Natural killer cell (primary cell): Measurements from ENCODE around the gene PTPRK. TPM values are rescaled to one million over a fixed set of nuclear protein-coding genes. Genes with fewer than 3 reads are reported as not detected.

Source experiments
- ATAC-seq, 3 donors: fragments of 150-1000 bp in 2 of 3; fragments of 200-7000 bp in 1 of 3; cut with Tn5 transposase; 1 replicate in 1 of 3; 2 replicates in 2 of 3; pipeline ENCODE4 v1.10.0; 2021; ENCODE audit warnings: mild to moderate bottlenecking in 2 of 3, moderate library complexity in 2 of 3
- DNase-seq, 2 donors: peaks; one replicate each; pipeline versions ENCODE4 v3.0.0 to v3.0.0-alpha.2; 2013 to 2021; ENCODE audit warnings: mixed read lengths in 1 of 2
- H3K27ac ChIP-seq: one replicate; pipeline ENCODE4 v1.5.1; 2013; ENCODE audit warnings: mild to moderate bottlenecking, low read length
- H3K27me3 ChIP-seq: one replicate; pipeline ENCODE4 v1.6.1; 2013; ENCODE audit warnings: low read length; ENCODE audit not compliant: control insufficient read depth, insufficient read depth
- H3K36me3 ChIP-seq: one replicate; pipeline ENCODE4 v1.6.1; 2013; ENCODE audit warnings: low read length; ENCODE audit not compliant: control insufficient read depth, insufficient read depth
- H3K4me1 ChIP-seq: one replicate; pipeline ENCODE4 v1.6.1; 2013; ENCODE audit warnings: low read length; ENCODE audit not compliant: control insufficient read depth, insufficient read depth
- H3K4me3 ChIP-seq: one replicate; pipeline ENCODE4 v1.5.1; 2013; ENCODE audit warnings: low read length
- H3K9me3 ChIP-seq: one replicate; pipeline ENCODE4 v1.6.1; 2013; ENCODE audit warnings: low read length; ENCODE audit not compliant: control insufficient read depth, insufficient read depth
- H3K27ac Mint-ChIP-seq, 2 donors: one replicate each; pipeline ENCODE4 v1.8.0; 2022; ENCODE audit warnings: mild to moderate bottlenecking in 2 of 2, mixed read lengths in 2 of 2, moderate library complexity in 1 of 2
- H3K27me3 Mint-ChIP-seq, 2 donors: one replicate each; pipeline ENCODE4 v1.8.0; 2022; ENCODE audit warnings: low read depth in 2 of 2, mixed read lengths in 2 of 2
- H3K36me3 Mint-ChIP-seq: one replicate; pipeline ENCODE4 v1.8.0; 2022; ENCODE audit warnings: mixed read lengths
- H3K4me1 Mint-ChIP-seq, 2 donors: one replicate each; pipeline ENCODE4 v1.8.0; 2022; ENCODE audit warnings: mixed read lengths in 2 of 2
- H3K4me3 Mint-ChIP-seq: one replicate; pipeline ENCODE4 v1.8.0; 2022; ENCODE audit warnings: mild to moderate bottlenecking, moderate library complexity, mixed read lengths
- H3K9me3 Mint-ChIP-seq, 2 donors: one replicate each; pipeline ENCODE4 v1.8.0; 2022; ENCODE audit warnings: mixed read lengths in 2 of 2
- WGBS: methylation state at CpG from one replicate; pipeline ENCODE4 v1.1.7; 2013; ENCODE audit warnings: missing lambda C conversion rate; ENCODE audit not compliant: insufficient coverage; 5-methylcytosine and 5-hydroxymethylcytosine counted together
- intact Hi-C: fragments of 100-400 bp; cut with micrococcal nuclease; formaldehyde crosslinking; loops from one replicate; pipeline ENCODE4 v1.14.2; 2022
- total RNA-seq, 4 donors: library from RNA; stranded (reverse); fragments of 120-200 nt in 1 of 4; gene quantifications; one replicate each; pipeline versions ENCODE4 v1.2.3 to v1.2.4, GENCODE V29; 2013 to 2022
- TF ChIP-seq, protein P1 (sequence below): fragments of 200-600 bp; IDR thresholded peaks from one replicate; pipeline ENCODE4 v1.8.0; 2022; ENCODE audit warnings: antibody characterized with exemption

Gene PTPRK
- total RNA-seq, 3 donors from 2014 or later (not counting 1 experiment from before 2014, with no cell fraction given), result 0.14 to 1.2 (median 0.95) TPM

- TF ChIP-seq, protein P1, sequence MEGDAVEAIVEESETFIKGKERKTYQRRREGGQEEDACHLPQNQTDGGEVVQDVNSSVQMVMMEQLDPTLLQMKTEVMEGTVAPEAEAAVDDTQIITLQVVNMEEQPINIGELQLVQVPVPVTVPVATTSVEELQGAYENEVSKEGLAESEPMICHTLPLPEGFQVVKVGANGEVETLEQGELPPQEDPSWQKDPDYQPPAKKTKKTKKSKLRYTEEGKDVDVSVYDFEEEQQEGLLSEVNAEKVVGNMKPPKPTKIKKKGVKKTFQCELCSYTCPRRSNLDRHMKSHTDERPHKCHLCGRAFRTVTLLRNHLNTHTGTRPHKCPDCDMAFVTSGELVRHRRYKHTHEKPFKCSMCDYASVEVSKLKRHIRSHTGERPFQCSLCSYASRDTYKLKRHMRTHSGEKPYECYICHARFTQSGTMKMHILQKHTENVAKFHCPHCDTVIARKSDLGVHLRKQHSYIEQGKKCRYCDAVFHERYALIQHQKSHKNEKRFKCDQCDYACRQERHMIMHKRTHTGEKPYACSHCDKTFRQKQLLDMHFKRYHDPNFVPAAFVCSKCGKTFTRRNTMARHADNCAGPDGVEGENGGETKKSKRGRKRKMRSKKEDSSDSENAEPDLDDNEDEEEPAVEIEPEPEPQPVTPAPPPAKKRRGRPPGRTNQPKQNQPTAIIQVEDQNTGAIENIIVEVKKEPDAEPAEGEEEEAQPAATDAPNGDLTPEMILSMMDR, result no peak
- Mint-ChIP-seq H3K4me3 (no peak overlapping the region), H3K9me3 (no peaks in the 10 kb centered on the region), H3K27me3 (no peaks in the 10 kb centered on the region), H3K27ac (no peak overlapping the region), H3K4me1 (no peaks in the 10 kb centered on the region), H3K36me3 (no peaks in the 10 kb centered on the region)
- H3K9me3 ChIP-seq, result no peaks in the 10 kb centered on the region
- no peak for ATAC-seq
- H3K36me3 ChIP-seq, result no peaks in the 10 kb centered on the region
- H3K4me3 ChIP-seq, result no peak overlapping the region
- DNase-seq, result no peak
- no peak overlapping the region for H3K27ac ChIP-seq
- no peaks in the 10 kb centered on the region for H3K27me3 ChIP-seq
- intact Hi-C loops, result no loop called here
- no peaks in the 10 kb centered on the region for H3K4me1 ChIP-seq
- WGBS, result no CpG with 5 or more reads among the region's 1 CpG
These were observed 282.2 kb downstream of the PTPRK start for GRCh38 chr6:128238225-128238624.

DNA sequence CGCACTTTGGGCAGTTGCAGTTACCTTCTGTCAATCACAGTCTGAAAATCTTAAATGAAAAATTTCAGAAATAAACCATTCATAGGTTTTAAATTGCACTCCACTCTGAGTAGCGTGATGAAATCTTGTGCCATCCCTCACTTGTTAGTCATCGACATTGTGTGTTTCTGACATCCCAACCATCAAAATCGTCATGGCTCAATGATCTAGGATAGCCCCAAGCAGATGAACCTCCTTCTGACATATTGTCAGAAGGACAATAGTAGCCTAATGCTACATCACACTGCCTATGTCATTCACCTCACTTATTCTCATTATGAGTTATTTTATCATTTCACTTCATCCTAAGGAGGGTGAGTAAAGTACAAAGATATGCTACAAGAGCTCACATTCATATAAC, 284.8 kb downstream of the PTPRK start:
- Mint-ChIP-seq H3K36me3 (no peaks in the 10 kb centered on the region), H3K9me3 (no peaks in the 10 kb centered on the region), H3K27me3 (no peaks in the 10 kb centered on the region), H3K27ac (no peak overlapping the region), H3K4me3 (no peak overlapping the region), H3K4me1 (no peaks in the 10 kb centered on the region)
- H3K27me3 ChIP-seq, result no peaks in the 10 kb centered on the region
- no peak overlapping the region for H3K27ac ChIP-seq
- ATAC-seq (no peak), DNase-seq (no peak)
- H3K4me1 ChIP-seq, result no peaks in the 10 kb centered on the region
- intact Hi-C loops, result no loop called here
- 83% methylated on average over 4 of the region's 4 CpGs for WGBS
- no peaks in the 10 kb centered on the region for H3K9me3 ChIP-seq
- no peak overlapping the region for H3K4me3 ChIP-seq
- H3K36me3 ChIP-seq, result no peaks in the 10 kb centered on the region
- TF ChIP-seq, protein P1, result no peak

GRCh38 chr6:128233531-128233930, 286.9 kb downstream of the PTPRK start:
- Mint-ChIP-seq H3K4me1 (no peaks in the 10 kb centered on the region), H3K4me3 (no peak overlapping the region), H3K27me3 (no peaks in the 10 kb centered on the region), H3K27ac (no peak overlapping the region), H3K9me3 (no peaks in the 10 kb centered on the region), H3K36me3 (no peaks in the 10 kb centered on the region)
- TF ChIP-seq, protein P1, result no peak
- ATAC-seq, result no peak
- no peak for DNase-seq
- H3K4me1 ChIP-seq, result no peaks in the 10 kb centered on the region
- no peak overlapping the region for H3K4me3 ChIP-seq
- H3K27me3 ChIP-seq, result no peaks in the 10 kb centered on the region
- no peaks in the 10 kb centered on the region for H3K36me3 ChIP-seq
- no peaks in the 10 kb centered on the region for H3K9me3 ChIP-seq
- 97% methylated on average over 6 of the region's 6 CpGs for WGBS
- intact Hi-C loops, result no loop called here
- H3K27ac ChIP-seq, result no peak overlapping the region

DNA sequence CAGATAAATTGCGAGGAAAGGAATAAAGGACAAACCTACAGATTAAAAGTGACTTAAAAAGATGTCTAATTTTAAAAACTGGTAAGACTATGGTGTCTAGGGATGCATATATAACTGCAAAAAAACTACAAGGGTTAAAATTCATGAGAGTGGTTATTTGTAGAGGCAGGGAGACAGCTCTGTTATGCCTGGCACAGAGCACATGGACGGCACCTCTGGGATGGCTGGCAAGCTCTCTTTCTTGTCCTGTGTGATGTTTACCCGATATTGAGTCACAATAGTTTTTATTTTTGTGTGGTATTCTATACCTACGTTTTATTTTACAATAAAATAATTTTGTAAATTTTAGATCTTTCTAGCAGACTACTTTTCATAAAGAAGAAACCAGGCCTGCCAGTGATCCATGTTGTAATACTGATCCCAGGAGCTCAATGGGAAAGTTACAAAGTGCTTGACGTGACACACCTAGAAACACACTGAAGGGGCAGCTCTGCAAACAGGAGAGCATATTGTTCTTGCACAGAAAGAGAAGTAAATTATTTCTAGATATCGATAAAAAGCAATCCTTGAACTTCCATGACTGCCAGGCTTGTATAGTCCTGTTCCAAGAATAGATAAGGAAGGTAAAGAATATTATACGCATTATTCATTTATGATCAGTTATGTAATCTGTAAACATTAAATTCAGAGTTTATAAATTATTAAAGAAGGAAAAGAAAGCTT, 290.0 kb downstream of the PTPRK start:
- Mint-ChIP-seq H3K36me3 (no peaks in the 10 kb centered on the region), H3K9me3 (peaks cover 0 to 3% of the 10 kb centered on the region in 2 donors), H3K4me3 (no peak overlapping the region), H3K27ac (no peak overlapping the region), H3K27me3 (no peaks in the 10 kb centered on the region), H3K4me1 (no peaks in the 10 kb centered on the region)
- no peak overlapping the region for H3K4me3 ChIP-seq
- no peaks in the 10 kb centered on the region for H3K27me3 ChIP-seq
- no peaks in the 10 kb centered on the region for H3K9me3 ChIP-seq
- WGBS, result 95% methylated on average over 3 of the region's 7 CpGs
- intact Hi-C loops, result no loop called here
- TF ChIP-seq, protein P1, result no peak
- no peaks in the 10 kb centered on the region for H3K4me1 ChIP-seq
- H3K27ac ChIP-seq, result no peak overlapping the region
- ATAC-seq, result no peak
- H3K36me3 ChIP-seq, result no peaks in the 10 kb centered on the region
- DNase-seq, result no peak
